Activated T-helper 1 cell treated with Interleukin-2 at 50 U/mL for 16 hours (primary cell): ENCODE results near the gene SRP68.

Source experiments
- DNase-seq: peaks from one replicate; pipeline ENCODE4 v3.0.0-alpha.2; 2020; ENCODE audit warnings: low read depth

The SRP68 gene

DNA sequence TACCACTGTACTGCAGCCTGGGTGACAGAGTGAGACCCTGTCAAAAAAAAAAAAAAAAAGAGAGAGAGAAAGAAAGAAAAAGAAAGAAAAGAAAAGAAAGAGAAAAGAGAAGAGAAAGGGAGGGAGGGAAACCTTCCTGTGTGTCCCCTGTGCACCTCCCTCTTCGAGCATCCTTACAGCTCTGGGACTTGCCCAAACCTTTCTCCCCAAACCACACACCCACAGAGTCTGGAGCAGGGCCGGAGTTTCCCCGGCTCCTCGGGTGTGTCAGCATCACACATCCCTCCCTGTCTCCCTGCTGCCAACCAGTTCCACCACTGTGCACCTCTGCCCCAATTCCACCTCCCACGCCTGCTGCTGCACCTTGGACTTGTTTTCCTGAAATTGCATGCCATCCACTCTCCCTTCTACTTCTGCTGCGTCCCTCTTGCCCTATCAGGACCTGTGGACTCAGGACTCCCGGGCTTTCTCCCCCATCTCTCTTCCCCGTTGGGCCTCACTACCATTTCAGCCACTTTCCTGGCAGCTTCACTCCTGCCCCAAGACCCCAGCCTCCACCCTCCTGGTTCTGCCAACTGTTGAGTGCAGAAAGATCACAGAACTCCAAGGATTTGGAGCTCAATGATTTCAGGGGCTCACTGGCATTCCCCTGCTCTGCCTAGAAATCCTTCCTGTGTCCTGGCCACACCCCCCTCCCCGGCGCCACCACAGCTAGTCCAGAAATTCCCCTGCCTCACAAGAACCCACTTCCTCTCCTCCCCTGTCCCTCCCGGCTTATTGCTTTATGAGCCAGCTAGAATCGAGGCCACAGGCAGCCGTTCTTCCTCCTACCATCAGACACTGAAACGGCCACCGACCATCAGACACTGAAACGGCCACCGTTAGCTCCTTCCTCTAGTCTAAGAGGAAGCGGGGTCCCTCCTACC is 75.4 kb downstream of the SRP68 start:
- DNase-seq = no peak

DNA sequence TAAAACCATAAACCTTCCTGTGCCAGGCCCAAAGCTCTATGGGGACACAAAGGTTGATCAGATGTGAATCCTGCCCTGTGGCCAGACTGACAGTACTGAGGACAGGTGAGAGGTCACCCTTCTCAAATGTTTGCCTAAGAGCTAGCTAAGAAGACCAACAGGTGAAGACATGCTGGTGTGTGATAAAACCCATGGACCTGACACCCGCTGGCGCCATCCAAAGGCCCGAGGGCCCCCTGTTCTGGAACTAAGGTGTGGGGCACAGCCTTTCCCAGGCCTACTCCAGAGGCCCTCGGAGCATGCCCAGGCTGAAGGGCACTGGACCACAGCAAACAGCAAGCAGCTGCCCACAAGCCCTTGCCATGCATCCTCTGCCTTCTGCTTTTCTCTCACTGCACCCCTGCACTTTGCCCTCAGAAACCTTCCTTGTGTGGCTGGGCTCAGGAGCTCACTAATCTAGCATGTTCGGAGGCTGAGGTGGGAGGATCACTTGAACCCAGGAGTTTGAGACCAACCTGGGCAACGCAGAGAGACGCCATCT is 76.9 kb downstream of the SRP68 start:
- DNase-seq = no peak

DNA sequence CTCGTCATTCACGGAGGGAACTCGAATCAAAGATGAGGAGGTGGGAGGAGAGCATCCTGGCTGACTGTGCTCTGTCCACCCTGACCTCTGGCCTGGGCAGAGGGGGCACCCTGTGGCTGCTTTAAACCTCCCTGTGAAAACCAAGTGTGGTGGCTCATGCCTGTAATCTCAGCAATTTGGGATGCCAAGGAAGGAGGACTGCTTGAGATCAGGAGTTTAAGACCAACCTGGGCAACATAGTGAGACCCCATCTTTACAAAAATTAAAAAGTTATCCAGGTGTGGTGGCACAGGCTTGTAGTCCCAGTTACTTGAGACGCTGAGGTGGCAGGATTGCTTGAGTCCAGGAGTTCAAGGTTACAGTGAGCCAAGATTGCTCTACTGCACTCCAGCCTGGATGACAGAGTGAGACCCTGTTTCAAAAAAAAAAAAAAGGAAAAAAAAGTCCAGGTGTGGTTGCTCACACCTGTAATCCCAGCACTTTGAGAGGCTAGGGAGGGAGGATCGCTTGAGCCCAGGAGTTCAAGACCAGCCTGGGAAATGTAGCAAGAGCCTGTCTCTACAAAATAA is 77.4 kb downstream of the SRP68 start:
- no peak for DNase-seq

DNA sequence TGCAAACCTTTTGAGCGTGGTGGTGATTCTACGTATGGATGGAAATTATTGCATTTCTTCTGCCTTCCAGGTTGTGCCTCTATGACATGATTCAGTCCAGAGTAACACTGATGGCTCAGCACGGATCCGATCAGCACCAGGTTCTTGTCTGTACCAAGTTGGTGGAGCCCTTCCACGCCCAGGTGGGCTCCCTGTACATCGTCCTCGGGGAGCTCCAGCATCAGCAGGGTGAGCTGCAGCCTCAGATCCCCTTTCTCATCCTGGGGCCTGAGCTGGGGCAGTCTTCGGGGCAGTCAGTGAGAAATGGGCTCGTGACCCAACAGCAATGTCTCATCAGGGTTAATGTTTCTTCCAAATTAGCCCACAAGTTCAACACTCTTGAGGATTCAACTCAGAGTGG is 80.9 kb downstream of the SRP68 start:
- DNase-seq = no peak
